G401.6 (cell line): ENCODE results near the gene SYT7.

Experiments used
- FAIRE-seq: peaks from 2 replicates; lab custom pipeline; 2012; peaks lifted over from hg19 to GRCh38; lab: Jason Lieb, UNC

SYT7 gene

DNA sequence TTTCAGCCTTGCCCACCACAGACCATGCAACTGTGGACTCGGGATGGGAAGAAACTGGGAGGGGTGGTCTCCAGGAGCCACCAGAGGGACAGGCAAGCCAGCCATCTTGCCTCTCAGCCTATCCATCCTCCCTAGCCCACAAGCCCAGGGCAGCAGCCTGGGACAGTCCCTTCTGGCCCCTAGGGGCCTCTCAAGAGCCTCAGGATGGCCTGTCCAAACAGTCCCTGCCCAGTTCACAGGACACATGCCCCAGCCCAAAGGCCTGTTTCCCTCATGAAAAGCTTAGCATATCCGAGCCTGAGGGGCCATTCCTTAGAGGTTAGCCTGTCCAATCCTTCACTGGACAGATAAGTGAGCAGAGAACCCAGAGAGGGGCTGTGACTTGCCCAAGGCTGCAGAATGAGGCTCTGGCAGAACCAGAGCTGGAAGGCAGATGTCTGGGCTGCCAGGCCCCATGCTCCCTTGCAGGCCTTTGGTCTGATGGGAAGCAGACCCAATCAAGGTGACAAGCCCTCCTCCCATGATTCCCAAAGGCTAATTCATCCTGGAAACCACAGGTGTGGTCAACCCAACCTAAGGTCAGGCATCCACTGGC, 44.1 kb downstream of the SYT7 start:
- FAIRE-seq = no peak

DNA sequence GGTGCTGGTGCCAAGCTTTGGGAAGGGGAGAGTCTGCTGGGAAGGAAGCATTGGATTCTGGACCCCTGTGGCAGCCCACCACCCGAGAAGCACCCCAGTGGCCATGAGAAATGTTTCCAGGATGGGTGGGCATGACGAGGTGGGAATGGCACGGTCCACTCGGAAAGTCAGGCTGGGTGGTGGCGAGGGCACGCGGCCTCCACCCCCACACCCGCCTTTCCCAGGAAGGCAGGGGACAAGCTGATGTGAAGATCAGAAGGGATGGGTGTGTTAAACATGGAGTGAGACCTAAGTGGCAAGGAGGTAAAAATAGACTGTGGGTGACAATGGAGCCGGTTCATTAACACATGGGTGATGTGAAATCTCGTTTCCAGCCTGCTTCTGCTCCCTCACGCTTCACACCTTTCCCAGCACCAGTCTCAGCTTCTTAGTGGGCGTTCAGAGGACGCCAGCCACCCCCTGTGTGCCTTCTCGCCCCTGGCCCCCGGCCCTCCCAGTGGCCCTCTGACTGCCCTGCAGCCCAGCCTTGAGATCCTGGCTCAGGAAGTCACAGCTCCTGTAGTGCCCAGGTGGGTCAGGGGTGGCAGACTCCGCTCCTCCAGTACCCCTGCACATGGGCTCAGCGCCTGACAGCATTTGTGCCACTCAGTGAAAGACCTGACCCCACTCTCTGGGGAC, 44.7 kb downstream of the SYT7 start:
- no peak for FAIRE-seq

DNA sequence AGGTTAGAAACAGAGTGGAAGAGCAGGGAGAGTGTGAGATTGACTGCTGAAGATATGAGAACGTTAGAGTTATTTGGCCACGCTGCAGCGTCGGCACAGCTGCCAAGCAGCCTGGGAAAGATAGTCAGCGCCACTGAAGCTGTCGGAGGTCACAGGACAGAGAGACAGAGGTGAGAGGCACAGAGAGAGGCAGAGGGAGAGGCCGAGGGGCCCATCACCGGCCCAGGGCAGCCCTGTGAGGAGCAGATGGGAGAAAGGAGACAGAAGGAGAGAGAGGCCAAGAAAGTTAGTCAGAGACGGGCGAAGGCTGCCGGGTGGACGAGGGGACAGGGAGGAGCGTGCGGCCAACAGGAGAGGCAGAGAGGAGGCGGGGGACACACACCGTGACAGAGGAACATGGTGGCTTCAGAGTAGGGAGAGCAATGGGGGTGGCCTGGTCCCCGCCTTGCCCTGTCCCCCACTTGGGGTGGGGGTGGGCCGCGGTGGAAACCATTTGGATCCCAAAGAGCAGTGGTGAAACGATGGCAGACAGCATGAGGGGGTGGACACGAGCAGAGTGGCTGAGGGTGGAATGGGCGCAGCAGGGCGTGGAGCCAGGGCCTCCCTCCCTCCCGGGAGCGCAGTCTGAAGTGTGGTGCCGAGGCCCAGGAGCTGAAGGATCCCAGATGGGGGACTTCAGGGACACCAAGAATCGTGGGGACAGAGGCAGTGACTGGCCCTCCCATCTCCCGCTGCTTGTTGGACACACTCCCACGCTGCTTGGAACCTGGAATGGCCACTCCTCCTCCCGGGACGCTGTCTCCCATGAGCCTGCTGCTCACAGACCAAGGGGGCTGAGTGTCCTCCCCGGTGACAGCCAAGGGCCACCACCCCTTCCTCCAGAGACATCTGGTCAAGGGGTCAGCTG, 45.7 kb downstream of the SYT7 start:
- FAIRE-seq = no peak

DNA sequence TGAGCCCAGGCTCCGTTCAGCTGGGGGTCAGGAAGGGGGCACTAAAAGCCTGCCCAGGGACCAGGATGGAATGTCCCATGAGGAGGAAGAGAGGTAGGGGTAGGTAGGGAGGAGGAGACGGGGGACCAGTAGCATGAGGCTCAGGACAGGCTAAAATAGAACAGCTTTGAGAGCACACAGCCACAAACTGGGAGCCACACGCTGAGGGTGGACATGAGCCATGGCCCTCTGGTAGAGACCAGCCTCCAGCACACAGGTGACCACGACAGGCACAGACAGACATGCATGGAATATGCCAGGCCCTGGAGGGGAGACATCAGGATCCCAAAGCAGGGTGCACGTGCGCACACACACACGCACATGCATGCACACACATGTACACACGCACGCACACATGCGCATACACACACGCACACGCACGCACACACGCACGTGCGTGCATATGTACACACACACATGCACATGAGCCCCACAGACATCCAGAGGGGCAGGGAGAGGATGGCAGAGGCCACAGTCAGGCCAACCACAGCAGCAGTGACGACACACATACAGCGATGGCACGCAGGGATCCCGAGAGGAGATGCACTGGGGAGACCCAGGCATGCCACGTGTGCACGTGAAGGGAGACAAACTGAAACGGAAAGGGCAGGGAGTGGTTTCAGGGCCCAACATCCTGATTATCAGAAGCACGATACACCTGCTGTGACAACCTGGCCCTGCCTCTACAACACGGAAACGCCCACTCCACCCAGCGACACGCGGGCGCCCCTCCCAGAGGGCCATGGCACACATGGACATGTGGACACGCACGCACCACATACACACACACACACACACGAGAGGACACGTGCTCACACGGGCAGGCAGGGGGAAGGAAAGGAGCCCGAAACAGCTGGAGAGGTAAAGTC, 46.6 kb downstream of the SYT7 start:
- no peak for FAIRE-seq

DNA sequence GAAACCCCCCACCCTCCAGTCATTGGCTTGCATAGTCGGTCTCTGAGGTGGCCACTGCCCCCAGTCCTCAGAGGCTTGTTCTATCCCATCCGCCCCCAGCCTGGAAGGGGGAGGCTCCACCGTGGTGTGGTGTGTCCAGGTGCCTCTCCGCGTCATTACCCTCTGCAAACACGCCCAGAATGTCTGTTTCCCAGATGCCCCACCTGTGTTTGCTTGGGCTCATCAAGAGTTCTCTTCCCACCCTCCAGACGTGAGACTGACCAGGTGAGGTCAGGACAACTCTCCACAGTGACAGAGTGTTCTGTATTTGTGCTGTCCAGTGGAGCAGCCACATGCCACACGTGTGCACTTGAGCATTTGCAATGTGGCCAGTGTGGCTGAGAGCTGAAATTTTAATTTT, 47.5 kb downstream of the SYT7 start:
- no peak for FAIRE-seq

DNA sequence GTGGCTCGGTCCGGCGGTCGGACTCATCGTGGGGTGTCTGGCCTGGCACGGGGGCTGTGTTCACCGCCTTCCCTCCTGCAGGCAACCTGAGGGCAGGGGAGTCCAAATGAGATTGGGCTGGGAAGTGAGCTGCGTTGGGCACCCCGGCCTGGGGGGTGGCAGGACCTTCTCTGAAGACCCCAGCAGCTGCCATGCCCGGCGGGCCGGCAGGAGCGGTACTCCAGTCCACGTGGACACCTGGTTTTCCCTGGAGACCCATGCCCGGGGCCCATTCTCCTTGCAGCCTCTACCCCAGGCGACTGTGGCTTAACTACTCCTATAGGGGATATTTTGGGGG, 47.9 kb downstream of the SYT7 start:
- no peak for FAIRE-seq

DNA sequence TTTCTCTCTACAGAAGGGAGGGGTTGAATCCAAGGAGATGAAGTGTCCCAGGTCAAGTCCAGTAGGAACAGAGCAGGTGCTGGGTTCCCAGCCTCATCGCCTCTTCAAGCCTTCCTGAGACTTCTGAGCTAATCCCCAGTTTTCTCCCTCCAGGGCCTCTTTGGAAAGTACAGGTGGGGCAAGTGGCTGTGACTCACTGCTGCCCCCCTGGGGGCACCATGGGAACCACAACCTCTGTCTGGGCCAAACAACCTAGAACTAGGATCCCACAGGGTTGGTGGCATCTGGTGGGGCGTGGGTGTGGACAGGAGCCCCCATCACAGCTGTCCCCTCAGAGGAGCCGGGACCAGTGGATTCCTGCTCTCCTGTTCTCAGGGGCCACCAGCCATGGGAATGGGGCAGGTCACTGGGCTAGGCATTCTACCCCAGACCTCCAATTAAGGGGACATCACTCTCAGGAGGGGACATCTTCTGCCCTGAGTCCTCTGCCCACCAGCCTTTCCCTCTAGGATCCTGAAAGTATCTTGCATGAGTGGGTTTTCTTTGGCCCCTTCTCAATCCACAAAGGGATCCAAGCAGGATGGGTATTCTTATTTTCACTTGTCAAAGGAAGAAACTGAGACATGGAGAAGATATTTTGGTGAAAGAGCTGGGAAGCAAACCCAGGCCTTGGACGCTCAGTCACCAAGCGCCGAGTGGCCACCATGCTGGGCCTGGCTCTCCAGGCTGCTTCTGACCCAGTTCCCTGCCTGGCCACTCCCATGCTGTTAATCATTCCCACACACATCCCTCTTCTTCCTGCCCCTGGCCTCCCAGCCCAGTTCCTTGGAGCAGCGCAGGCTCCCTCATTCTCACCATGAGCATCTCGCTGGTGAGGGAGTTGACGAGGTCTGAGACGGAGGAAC, 48.5 kb downstream of the SYT7 start:
- no peak for FAIRE-seq

DNA sequence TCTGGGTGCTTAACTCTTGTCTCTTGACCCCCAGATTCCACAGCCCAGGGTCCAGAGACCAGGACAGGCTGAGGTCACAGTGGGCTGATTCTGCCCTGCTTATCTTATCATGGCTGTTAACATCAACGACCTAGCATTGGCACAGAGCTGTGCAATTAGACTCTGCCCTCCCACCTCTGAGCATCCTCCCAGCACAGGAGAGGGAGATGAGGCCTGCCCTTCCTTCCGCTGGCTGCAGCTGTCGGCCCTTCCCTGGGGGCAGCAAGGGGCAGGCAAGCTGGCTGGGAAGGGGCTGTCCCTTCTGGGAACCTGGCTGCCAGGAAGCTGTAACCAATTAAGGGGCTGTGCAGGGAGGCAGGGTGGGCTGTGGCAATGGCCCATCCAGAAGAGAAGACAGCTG, 49.8 kb downstream of the SYT7 start:
- no peak for FAIRE-seq

DNA sequence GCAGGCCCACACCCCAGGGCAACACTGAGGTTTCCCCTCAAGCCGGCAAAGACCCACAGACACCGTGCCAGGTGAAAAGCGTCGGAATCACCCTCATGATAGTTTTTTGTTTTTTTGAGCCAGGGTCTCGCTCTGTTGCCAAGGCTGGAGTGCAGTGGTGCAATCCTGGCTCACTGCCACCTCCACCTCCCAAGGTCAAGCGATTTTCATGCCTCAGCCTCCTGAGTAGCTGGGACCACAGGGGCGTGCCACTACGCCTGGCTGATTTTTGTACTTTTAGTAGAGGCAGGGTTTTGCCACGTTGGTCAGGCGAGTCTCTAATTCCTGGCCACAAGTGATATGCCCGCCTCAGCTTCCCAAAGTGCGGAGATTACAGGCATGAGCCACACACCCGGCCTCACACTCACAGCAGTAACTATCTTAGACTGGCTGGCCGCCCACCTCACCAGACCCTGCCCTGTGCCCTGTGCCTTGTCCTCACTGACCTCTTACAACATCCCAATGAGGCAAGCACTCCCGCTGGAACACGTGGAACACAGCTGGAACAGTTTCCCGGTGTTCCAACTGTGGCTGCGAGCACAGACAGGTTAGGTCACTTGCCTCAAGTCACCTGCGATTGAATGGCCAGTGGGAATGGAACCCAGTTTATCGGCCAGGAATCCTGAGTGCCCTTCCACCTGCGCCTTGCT, 51.2 kb downstream of the SYT7 start:
- no peak for FAIRE-seq

DNA sequence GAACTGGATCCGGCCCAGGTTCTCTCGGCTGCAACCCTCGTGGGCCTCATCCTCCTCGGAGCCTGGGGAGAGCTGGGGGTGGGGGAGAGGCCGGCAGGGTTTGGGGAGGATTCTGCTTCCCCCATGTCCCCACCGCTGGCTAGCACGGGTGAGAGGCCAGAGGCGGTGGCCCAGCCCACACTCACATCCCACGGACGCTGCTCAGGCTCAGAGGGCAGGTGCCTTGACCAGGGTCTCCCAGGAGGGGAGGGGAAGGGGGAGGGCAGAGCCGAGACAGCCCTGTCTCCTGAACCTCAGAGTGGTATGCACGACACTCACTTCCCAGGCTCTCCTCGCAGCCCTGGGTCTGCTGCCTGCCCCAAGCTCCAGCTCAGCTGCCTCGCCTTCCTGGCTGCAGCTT, 52.8 kb downstream of the SYT7 start:
- FAIRE-seq = no peak

DNA sequence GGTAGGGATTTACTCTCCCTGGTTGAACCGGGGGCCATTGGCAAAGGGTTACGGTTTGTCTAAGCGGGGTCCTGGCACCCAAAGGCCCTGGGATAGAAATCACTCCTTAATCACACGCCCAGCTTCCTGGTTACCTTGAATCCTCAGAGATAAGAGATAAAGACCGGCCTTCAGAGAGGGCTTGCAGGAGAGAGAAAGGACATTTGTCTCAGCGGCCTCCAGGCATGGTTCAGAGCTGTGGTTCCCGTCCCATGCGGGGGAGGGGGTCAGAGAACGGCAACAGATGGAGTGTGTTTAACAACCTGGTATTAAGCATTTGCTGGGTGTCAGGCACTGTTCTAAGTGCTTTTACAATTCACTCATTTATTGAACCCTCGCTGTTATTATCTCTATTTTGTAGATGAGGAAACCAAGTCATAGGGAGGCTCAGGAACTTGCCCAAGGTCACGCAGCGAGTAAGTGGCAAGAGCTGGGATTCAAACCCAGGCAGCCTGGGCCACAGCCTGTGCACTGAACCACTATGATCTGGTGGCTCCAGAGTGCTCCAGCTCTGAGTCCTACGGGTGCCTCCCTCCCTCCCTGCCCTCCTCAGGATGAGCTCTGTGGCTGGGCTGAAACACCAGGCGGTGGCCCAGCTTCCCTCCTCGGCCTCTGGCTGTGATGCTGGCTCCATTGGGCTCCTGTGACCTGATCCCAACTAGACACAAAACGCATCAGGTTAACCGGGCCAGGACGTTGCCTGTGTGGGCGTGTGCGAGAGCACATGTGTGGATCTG, 53.7 kb downstream of the SYT7 start:
- FAIRE-seq = no peak

DNA sequence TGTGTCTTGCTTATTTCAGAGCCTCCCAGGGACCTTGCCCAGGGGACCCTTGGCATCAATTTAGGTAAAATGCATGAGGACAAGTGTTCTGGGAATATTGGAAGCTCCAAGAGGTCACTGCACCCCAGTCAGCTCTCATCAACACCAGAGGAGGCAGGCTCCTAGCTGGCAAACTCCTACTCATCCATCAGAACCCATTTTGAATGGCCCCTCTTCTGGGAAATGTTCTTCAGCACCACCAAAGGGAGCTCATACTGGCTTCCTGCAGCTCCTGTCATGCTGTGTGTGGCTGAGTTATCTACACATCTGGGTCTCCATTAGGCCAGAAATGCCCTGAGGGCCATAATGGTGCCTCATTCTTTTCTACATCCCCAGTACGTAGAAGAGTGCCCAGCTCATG, 54.6 kb downstream of the SYT7 start:
- FAIRE-seq = no peak

DNA sequence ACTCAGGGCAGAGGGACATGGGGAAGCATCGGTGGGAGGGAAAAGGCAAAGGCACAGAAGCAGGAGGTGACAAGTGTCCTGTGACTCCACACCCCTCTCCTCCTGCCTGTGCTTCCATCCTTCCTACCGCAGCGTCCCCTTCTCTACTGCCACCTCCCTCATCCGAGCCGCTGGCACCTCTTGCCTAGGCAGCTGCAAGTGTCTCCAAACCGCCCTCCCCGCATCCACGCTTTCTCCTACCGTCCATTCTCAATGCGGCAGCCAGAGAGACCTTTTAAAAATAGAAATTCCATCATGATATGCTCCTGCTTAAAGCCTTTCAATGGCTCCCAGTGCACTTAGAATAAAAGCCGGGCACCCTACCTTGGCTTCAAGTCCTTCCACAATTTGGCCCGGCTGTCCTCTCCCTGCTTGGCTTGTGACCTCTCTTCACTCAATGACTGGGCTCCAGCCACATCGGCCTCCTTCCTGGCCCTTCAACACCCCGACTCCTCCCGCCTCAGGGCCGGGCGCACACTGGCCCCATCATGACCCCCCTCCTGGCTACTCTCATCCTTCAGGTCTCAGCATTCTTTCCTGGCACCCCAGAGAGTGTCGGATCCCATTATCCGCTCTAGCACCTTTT, 55.8 kb downstream of the SYT7 start:
- FAIRE-seq = no peak

DNA sequence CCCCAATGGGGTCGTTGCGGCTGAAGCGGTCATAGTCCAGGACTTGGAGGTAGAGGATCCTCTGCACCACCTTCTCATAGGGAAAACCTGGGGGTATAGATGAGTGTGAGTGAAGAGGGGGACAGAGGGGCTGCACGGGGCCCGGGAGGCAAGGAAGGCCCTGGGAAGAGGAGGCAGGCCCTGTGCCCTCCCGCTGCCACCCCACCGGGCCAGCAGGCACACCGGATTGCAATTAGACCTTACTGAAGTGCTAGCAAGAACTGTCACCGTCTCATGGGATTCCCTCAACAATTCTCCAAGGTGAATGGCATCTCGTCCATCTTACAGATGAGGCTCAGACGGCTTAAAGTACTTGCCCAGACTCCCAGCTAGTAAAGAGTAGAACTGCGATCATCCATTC, 56.4 kb downstream of the SYT7 start:
- FAIRE-seq = no peak

DNA sequence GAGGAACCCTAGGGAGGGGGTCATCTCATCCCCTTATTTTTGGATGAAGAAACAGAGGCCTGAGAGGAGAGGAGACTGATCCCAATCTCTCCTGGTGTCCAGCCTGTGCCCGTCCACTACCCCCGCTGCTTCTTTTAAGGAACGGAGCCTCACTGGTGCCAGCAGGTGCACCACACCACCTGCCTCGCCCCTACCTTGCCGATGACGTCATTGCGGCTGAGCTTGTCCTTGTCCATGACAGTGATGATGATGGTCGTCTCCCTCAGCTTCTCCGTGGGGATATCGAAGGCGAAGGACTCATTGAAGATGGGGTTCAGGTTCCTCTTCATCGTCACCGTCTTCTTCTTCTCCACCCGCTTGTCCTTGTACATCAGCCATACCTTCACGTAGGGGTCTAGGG, 58.0 kb downstream of the SYT7 start:
- FAIRE-seq = no peak

DNA sequence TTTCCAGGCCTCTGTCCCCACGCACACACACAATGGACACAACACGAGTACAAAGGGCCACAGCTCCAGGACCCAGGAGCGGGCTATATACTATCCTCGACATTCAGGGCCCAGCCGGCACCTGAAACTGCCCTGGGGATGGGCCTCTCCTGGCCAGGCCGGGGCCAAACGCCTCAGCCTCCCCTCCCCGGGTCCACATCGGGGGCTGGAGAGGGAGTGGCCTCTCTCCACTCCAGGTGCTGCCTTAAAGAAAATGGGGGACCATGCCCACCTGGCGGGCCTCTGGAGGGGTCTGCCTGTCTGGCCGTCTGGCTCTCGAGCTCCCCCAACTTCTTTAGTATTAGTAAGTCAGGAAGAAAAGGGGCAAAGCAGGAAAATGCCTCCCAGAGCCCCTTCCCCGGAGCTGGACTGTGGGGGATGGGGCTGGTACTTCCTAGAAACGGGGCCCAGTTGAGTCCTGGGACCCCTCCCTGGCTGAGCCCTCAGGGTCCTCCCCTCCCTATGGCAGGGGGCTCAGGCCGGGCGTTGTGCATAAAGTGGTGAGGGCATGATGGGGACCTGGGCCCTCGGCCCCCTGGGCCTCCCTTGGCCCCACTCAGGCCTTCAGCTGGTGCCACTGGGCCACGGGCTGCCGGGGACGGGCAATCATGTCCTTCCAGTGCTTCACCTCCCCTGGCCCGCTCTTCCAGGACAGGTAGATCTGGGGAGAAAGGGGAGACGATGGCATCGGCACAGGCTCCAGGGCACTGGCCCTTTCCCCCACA, 62.7 kb downstream of the SYT7 start:
- no peak for FAIRE-seq

DNA sequence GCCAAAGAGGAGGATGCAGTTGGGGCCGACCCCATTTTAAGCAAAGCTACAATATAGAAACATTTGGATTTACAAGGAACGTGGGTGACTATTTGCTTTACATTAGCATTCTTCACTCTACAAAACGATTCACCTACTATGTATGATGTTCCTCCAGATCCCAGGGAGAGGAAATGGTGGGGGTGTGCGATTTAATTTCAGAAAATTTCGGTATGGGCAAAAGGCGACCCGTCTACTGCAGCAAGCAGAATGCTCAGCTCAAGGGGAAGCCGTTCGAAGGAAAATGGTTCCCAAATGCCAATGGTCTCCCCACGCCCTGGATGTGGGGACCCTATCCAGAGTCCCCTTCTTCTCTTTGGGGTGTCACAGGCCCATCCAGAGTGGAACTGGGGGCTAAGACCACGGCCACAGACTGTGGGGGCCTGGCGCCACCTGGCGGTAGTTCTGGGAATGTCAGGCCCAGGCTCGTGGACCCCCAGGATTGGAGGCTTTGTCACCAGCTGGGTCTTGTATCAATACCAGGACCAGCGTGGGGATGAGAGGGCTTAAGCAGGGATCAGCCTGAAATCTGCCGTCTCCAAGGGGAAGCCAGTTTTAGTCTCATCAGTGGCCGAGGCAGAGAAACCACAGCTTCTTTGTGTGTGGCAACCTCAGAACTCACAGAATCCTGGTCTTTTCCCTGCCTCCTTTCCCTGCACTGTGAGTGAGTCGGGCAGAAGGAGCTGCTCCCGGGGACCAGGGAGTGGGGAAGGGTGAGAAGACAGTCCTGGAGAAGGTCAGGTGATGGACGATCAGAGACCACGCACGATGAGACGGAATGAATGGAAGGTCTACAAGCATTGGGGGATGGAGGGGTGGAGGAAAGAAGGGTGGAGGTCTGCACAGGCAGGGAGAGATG, 64.0 kb downstream of the SYT7 start:
- no peak for FAIRE-seq

DNA sequence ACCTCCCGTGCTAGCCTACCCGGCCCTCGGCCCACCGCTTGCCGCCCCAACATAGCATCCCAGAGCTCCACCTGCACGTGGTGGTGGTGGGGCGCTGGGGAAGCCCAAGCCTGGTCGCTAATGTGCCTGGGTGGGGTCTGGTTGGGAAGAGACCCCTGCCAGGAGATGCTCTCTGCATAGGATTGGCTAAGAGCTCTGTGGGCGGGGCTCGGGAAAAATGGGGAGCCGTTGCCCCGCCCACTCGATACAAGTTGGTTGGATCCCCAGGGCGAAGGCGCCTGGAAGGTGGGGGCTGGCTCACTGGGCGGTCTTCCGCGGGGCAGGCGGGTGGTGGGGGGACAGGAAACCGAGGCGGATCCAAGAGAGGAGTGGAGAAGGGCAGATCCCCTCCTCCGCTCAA, 64.7 kb downstream of the SYT7 start:
- FAIRE-seq = no peak
